ENCODE data around the gene DHX35.

The DHX35 gene

DNA sequence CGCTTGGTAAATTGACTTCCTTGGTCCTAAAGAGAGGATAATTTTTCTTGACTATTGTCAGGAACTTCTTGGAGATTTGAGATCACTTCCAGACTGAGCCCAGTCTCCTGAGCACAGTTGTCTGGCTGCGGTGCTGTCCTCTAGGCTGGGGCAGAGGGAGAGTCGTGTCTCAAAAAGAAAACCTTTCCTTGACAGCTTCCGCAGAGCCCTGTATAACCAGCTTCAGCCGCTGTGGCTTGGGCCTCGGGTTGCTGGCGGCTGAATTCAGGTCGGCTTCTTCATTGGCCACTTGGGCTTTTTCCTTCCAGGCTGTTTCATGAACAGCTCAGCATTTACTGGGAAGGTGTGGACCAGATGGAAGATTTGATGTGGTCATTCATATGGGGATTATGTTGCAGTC lies 75.9 kb downstream of the DHX35 start:
- no peak for TF ChIP-seq GATA1 (IDR thresholded peaks at IDR 0.05; ENCODE audit: low read depth, low read length)
- no peak for TF ChIP-seq POLR2A (IDR thresholded peaks at IDR 0.05; ENCODE audit: low read length)
- no peak for DNase-seq

DNA sequence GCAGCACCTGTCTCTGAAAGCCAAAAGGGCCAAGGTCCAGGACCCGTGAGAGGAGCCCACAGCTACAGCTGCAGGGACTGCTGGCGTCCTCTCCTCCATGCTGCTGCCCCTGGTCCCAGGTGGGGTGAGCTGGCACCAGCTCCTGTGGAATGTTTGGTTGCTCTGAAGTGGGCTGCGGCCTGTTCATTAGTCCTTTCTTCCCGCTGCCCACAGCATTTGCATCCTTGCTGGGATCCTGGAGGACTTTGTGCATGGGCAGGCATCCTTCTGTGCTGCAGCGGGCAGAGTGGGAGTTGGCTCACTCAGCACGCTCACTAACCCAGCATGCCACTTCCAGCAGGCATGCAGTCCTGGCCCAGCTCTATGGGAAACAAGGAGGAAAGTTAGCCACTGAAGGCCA lies 76.4 kb downstream of the DHX35 start:
- no peak for TF ChIP-seq POLR2A (IDR thresholded peaks at IDR 0.05; ENCODE audit: low read length)
- TF ChIP-seq GATA1 (IDR thresholded peaks at IDR 0.05; ENCODE audit: low read depth, low read length) = no peak
- no peak for DNase-seq

- TF ChIP-seq GATA1 (IDR thresholded peaks at IDR 0.05; ENCODE audit: low read depth, low read length) = no peak
- TF ChIP-seq POLR2A (IDR thresholded peaks at IDR 0.05; ENCODE audit: low read length) = no peak
- DNase-seq = no peak
Measured at GRCh38 chr20:39039261-39039660, 77.1 kb downstream of the DHX35 start.

DNA sequence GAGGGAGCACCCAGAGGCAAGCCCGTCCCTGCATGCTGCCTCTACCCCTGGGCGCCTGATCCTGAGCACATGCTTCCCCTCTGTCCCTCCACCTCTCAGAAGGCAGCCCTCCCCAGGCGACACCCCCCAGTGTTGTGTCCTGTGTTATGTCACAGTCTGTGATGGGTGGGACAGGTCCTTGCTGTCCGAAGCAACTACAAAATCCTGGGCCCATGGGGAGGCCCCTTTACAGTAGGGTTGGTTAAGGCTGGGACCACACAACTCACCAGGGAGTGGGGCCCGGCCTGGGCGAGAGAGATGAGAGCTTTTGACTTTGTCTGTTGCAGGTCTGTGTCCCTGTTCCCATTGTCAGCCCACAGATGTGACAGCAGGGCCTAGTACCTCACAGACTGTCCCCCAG lies 78.0 kb downstream of the DHX35 start:
- no peak for DNase-seq
- TF ChIP-seq GATA1 (IDR thresholded peaks at IDR 0.05; ENCODE audit: low read depth, low read length) (no peak), POLR2A (IDR thresholded peaks at IDR 0.05; ENCODE audit: low read length) (no peak)

DNA sequence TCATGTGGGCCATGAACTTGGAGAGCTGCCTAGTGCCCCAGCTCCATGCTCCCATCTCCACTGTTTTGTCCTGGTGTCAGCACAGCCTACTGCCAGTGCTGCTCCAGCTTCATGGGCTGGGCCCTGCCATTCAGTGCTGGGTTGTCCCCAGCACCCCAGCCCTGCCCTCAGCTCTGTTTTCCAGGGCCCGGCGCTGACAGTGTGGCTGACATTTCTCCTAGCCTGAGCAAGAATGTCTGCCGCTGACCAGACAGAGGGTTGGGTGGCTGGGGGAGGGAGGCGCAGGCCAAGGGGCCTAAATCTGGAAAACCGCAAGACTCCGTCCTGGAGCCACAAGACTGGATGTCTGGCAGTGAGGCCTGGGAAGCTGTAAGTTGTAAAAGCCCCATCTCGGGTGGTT lies 78.9 kb downstream of the DHX35 start:
- TF ChIP-seq GATA1 (IDR thresholded peaks at IDR 0.05; ENCODE audit: low read depth, low read length) (no peak), POLR2A (IDR thresholded peaks at IDR 0.05; ENCODE audit: low read length) (no peak)
- DNase-seq = no peak

DNA sequence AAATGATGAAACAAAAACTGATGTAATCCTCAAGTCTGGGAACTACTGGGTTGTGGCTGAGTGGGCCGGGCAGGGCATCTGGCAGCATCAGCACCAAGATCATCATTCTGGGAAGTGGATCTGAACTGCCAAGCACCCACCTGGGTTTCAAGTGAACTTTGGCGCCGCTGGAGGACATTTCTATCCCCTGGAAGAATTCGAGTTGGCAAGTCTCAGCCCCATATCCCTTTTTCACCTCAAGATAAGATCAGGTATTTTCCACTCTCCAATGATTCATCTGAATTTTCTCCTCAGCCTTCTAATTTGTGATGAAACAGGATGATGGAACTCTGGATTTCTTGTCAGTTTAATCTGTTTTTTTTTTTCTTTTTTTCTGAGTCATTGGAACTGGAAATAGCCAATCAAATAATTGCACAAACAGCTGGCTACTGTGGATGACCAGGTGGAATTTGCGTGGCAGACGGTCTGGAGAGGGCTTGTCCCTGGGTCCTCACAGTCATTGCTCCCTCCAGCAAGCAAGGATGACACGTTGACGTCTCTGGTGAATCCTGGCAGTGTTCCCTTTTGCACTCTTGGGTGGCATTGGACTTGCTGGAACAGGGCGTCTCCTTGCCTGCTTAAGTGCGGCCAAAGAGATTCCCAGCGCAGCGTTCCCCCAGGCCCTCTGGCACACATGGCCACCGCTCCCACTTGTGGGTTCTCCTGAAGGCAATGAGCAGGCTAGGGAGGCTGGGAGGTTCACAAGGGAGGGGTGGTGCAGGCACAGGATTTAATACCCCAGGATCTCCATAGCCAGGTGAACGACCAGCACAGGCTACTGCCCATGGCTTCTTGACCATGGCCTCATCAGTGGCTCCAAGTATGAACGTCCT lies 80.4 kb downstream of the DHX35 start:
- no peak for TF ChIP-seq GATA1 (IDR thresholded peaks at IDR 0.05; ENCODE audit: low read depth, low read length)
- no peak for TF ChIP-seq POLR2A (IDR thresholded peaks at IDR 0.05; ENCODE audit: low read length)
- no peak for DNase-seq

DNA sequence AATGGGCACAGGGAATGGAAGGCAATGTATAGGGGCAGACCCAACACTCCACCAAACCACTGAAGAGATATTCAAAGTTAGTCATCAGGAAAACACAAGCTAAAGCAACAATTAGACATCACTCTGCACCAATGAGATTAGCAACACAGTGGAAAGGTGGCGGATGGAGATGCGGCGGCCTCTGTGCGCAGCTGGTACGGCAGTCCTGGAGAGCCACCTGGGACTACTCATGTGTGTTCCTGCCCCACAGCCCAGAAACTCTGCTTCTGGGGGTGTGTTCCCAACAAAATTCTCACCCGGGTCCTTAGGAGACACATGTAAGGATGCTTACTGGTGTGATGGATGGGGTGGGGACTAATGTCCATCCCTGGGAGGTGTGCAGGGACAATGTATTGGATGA lies 82.4 kb downstream of the DHX35 start:
- TF ChIP-seq POLR2A (IDR thresholded peaks at IDR 0.05; ENCODE audit: low read length) (no peak), GATA1 (IDR thresholded peaks at IDR 0.05; ENCODE audit: low read depth, low read length) (no peak)
- DNase-seq = no peak

- DNase-seq = no peak
- no peak for TF ChIP-seq POLR2A (IDR thresholded peaks at IDR 0.05; ENCODE audit: low read length)
- no peak for TF ChIP-seq GATA1 (IDR thresholded peaks at IDR 0.05; ENCODE audit: low read depth, low read length)
Measured at GRCh38 chr20:39045676-39046075, 83.5 kb downstream of the DHX35 start.

DNA sequence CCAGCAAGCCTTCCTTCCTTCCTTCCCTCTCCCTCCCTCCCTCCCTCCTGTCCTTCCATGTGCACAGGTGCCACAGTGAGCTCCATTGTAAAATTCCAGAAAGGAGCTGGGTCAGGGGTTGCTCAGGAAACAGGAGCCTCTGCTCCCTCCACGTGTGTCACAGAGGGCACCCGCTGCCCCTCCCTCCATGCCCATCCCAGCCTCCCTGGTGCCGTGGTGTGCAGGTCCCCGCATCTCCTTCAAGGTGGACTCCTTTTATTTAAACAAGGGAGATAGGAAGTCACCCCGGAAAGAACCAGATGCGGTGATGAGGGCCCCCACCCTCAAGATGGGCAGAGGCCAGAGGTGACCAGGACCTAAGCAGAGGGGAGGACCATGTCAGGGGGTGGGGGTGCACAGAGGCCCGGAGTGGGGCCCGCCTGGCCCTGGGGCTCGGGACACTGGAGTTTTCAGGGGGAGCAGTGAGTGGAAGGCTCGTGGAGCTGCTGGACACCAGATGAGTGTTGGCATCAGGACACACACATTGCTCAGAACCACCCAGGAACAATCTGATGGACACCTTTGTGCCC lies 85.4 kb downstream of the DHX35 start:
- no peak for TF ChIP-seq POLR2A (IDR thresholded peaks at IDR 0.05; ENCODE audit: low read length)
- no peak for TF ChIP-seq GATA1 (IDR thresholded peaks at IDR 0.05; ENCODE audit: low read depth, low read length)
- no peak for DNase-seq

- TF ChIP-seq POLR2A (IDR thresholded peaks at IDR 0.05; ENCODE audit: low read length) (no peak), GATA1 (IDR thresholded peaks at IDR 0.05; ENCODE audit: low read depth, low read length) (no peak)
- peak; percentile 81 to 88 for DNase-seq
Measured at GRCh38 chr20:39048000-39048696, 86.0 kb downstream of the DHX35 start.

DNA sequence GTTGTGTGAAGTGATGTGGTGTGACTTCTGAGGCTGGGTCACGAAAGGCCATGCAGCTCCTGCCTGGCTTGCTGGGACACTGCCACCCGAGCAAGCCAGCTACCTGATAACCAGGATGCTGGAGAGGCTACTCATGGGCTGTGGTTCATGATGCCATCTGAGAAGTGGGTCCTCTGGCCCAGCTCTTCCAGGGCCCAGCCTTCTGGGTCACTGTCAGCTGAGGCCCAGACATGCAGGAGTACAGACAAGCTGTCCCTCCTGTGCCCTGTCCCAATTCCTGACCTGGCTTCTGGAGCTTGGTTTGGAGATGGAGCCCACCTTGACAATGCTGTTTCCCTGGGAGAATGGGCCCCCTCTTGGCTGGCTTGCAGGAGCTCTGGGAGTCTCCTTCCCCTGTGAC lies 87.0 kb downstream of the DHX35 start:
- DNase-seq = no peak
- TF ChIP-seq POLR2A (IDR thresholded peaks at IDR 0.05; ENCODE audit: low read length) (no peak), GATA1 (IDR thresholded peaks at IDR 0.05; ENCODE audit: low read depth, low read length) (no peak)

DNA sequence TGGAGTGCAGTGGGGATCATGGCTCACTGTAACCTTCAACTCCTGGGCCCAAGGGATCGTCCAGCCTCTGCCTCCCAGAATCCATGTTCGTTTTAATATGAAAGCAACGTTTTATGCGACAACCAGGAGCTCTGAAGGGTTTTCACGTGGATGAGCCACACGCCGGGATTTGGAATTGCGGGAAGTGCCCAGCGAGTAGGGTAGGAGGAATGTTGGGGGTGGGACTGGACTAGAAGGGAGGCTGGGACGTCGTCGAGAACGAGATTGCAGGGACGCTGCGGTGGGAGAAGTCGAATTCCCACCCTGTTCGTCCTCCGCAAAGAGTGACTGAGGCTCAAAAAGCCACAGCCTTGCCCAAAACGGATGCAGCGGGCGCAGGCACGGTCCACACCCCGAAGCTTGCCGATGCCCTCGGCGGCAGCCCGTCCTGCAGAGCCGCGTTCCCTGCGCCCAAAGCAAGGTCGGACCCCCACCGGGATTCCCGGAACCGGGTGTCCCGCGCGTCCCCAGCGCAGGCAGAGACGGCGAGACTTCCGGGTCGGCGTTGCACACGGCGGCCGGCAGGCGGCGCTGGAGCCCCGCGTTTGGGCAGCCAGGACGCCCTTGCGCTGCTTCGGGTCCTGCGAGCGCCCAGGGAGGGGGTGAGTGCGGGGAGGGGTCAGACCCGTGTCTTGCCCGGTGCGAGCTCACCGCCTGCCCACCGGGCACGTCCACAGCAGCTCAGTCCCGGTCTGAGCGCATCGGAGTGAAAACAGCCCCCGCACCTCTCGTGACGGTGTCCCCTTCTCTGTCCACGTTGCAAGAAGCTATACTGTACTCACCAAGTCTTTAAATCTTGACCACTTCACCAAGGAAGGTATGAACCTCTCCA lies 87.8 kb downstream of the DHX35 start:
- TF ChIP-seq GATA1 (IDR thresholded peaks at IDR 0.05; ENCODE audit: low read depth, low read length) = no peak
- TF ChIP-seq POLR2A (IDR thresholded peaks at IDR 0.05; ENCODE audit: low read length) = peak; percentile 46
- peak; percentile 78 to 86 for DNase-seq

GRCh38 chr20:39050555-39050902 lies 88.4 kb downstream of the DHX35 start:
- no peak for TF ChIP-seq POLR2A (IDR thresholded peaks at IDR 0.05; ENCODE audit: low read length)
- TF ChIP-seq GATA1 (IDR thresholded peaks at IDR 0.05; ENCODE audit: low read depth, low read length) = no peak
- no peak for DNase-seq

- DNase-seq = no peak
- no peak for TF ChIP-seq GATA1 (IDR thresholded peaks at IDR 0.05; ENCODE audit: low read depth, low read length)
- no peak for TF ChIP-seq POLR2A (IDR thresholded peaks at IDR 0.05; ENCODE audit: low read length)
Measured at GRCh38 chr20:39052676-39053075, 90.5 kb downstream of the DHX35 start.
